ENCODE measurements around the gene FARS2. TPM values are rescaled to one million over a fixed set of nuclear protein-coding genes. Genes with fewer than 3 reads are reported as not detected.

FARS2 gene
- total RNA-seq, 1 donor from 2014 or later = 8.2 TPM

GRCh38 chr6:5547556-5547955, 286.2 kb downstream of the FARS2 start:
- H3K27me3 ChIP-seq (ENCODE audit: control insufficient read depth, insufficient read depth, low read length) = no peaks in the 10 kb centered on the region
- H3K4me3 ChIP-seq (ENCODE audit: low read depth, low read length) = no peak overlapping the region
- no peak for TF ChIP-seq CTCF (IDR thresholded peaks at IDR 0.05; ENCODE audit: insufficient read depth, low read length, poor library complexity, severe bottlenecking)
- DNase-seq (ENCODE audit: low read depth) = no peak
- H3K36me3 ChIP-seq (ENCODE audit: control insufficient read depth, insufficient read depth, low read length) = no peaks in the 10 kb centered on the region

GRCh38 chr6:5550631-5551030, 289.3 kb downstream of the FARS2 start:
- no peak for DNase-seq (ENCODE audit: low read depth)
- no peaks in the 10 kb centered on the region for H3K27me3 ChIP-seq (ENCODE audit: control insufficient read depth, insufficient read depth, low read length)
- H3K4me3 ChIP-seq (ENCODE audit: low read depth, low read length) = no peak overlapping the region
- H3K36me3 ChIP-seq (ENCODE audit: control insufficient read depth, insufficient read depth, low read length) = no peaks in the 10 kb centered on the region
- TF ChIP-seq CTCF (IDR thresholded peaks at IDR 0.05; ENCODE audit: insufficient read depth, low read length, poor library complexity, severe bottlenecking) = no peak

GRCh38 chr6:5552243-5552642, 290.9 kb downstream of the FARS2 start:
- TF ChIP-seq CTCF (IDR thresholded peaks at IDR 0.05; ENCODE audit: insufficient read depth, low read length, poor library complexity, severe bottlenecking) = no peak
- no peak for DNase-seq (ENCODE audit: low read depth)
- Histone ChIP-seq H3K36me3 (ENCODE audit: control insufficient read depth, insufficient read depth, low read length) (no peaks in the 10 kb centered on the region), H3K4me3 (ENCODE audit: low read depth, low read length) (no peak overlapping the region), H3K27me3 (ENCODE audit: control insufficient read depth, insufficient read depth, low read length) (no peaks in the 10 kb centered on the region)

- Histone ChIP-seq H3K27me3 (ENCODE audit: control insufficient read depth, insufficient read depth, low read length) (no peaks in the 10 kb centered on the region), H3K4me3 (ENCODE audit: low read depth, low read length) (no peak overlapping the region), H3K36me3 (ENCODE audit: control insufficient read depth, insufficient read depth, low read length) (no peaks in the 10 kb centered on the region)
- TF ChIP-seq CTCF (IDR thresholded peaks at IDR 0.05; ENCODE audit: insufficient read depth, low read length, poor library complexity, severe bottlenecking) = no peak
- DNase-seq (ENCODE audit: low read depth) = no peak
Observed at GRCh38 chr6:5553767-5554166, 292.5 kb downstream of the FARS2 start.

- Histone ChIP-seq H3K36me3 (ENCODE audit: control insufficient read depth, insufficient read depth, low read length) (no peaks in the 10 kb centered on the region), H3K27me3 (ENCODE audit: control insufficient read depth, insufficient read depth, low read length) (no peaks in the 10 kb centered on the region), H3K4me3 (ENCODE audit: low read depth, low read length) (no peak overlapping the region)
- no peak for TF ChIP-seq CTCF (IDR thresholded peaks at IDR 0.05; ENCODE audit: insufficient read depth, low read length, poor library complexity, severe bottlenecking)
- DNase-seq (ENCODE audit: low read depth) = no peak
Observed at GRCh38 chr6:5554226-5554625, 292.9 kb downstream of the FARS2 start.

GRCh38 chr6:5556011-5556410, 294.7 kb downstream of the FARS2 start:
- no peak for TF ChIP-seq CTCF (IDR thresholded peaks at IDR 0.05; ENCODE audit: insufficient read depth, low read length, poor library complexity, severe bottlenecking)
- Histone ChIP-seq H3K27me3 (ENCODE audit: control insufficient read depth, insufficient read depth, low read length) (no peaks in the 10 kb centered on the region), H3K36me3 (ENCODE audit: control insufficient read depth, insufficient read depth, low read length) (no peaks in the 10 kb centered on the region), H3K4me3 (ENCODE audit: low read depth, low read length) (no peak overlapping the region)
- no peak for DNase-seq (ENCODE audit: low read depth)

Measured in kidney epithelial cell (primary cell).